ENCODE results near the gene USP32. TPM values are rescaled to one million over a fixed set of nuclear protein-coding genes. Genes with fewer than 3 reads are reported as not detected.
A peak's percentile ranks its signal among the peaks of the same experiment; 100 is the strongest.

Gene USP32
- total and polyA plus RNA-seq, 7 experiments from 2014 or later = 6.6 to 58.1 (median 35.2) TPM

- H3K36me3 Mint-ChIP-seq = peaks cover 0 to 28% (median 7%) of the 10 kb centered on the region in 5 donors
- Histone ChIP-seq H3K4me3 (ENCODE audit: low read length) (no peak overlapping the region), H3K9me3 (ENCODE audit: control insufficient read depth in 2 of 3, low read length in 3 of 3) (no peaks in the 10 kb centered on the region), H3K27ac (ENCODE audit: low read depth, low read length) (no peak overlapping the region), H3K27me3 (ENCODE audit: control insufficient read depth in 2 of 2, insufficient read depth in 2 of 2, low read length in 2 of 2) (no peaks in the 10 kb centered on the region), H3K36me3 (ENCODE audit: control insufficient read depth in 2 of 3, insufficient read depth in 3 of 3, low read length in 3 of 3) (peaks cover 0 to 9% (median 0%) of the 10 kb centered on the region in 3 experiments), H3K4me1 (ENCODE audit: control insufficient read depth in 2 of 2, insufficient read depth in 2 of 2, low read length in 2 of 2) (no peaks in the 10 kb centered on the region)
- H3K9me3 Mint-ChIP-seq = no peaks in the 10 kb centered on the region
- no peak overlapping the region for H3K4me3 Mint-ChIP-seq
- intact Hi-C loops (cut with micrococcal nuclease) = no loop called here
- DNase-seq (no peak), ATAC-seq (no peak)
- POLR2A ChIA-PET = no interaction called here
- CTCF ChIA-PET = no interaction called here
- no peaks in the 10 kb centered on the region for H3K27me3 Mint-ChIP-seq
- H3K4me1 Mint-ChIP-seq = peaks cover 5 to 29% (median 18%) of the 10 kb centered on the region in 7 donors
- no peak overlapping the region for H3K27ac Mint-ChIP-seq
Observed at GRCh38 chr17:60325730-60326524, 66.0 kb downstream of the USP32 start.

- no peak overlapping the region for H3K4me3 Mint-ChIP-seq
- ChIA-PET POLR2A (interaction anchor here (0.7 kb wide), 1 partner anchor 32 kb away, joined by 3 read pairs; no protein-coding TSS in a partner anchor), CTCF (no interaction called here)
- no peak for ATAC-seq
- H3K27ac Mint-ChIP-seq = peak overlapping the region in 1 of 9 donors; percentile 50
- H3K27me3 Mint-ChIP-seq = no peaks in the 10 kb centered on the region
- H3K36me3 Mint-ChIP-seq = peaks cover 0 to 19% (median 6%) of the 10 kb centered on the region in 5 donors
- no peaks in the 10 kb centered on the region for H3K4me1 ChIP-seq (ENCODE audit: control insufficient read depth in 2 of 2, insufficient read depth in 2 of 2, low read length in 2 of 2)
- no peaks in the 10 kb centered on the region for H3K27me3 ChIP-seq (ENCODE audit: control insufficient read depth in 2 of 2, insufficient read depth in 2 of 2, low read length in 2 of 2)
- no peak overlapping the region for H3K4me3 ChIP-seq (ENCODE audit: low read length)
- no peak for DNase-seq
- no peak overlapping the region for H3K27ac ChIP-seq (ENCODE audit: low read depth, low read length)
- intact Hi-C loops (cut with micrococcal nuclease) = no loop called here
- peaks cover 0 to 8% (median 0%) of the 10 kb centered on the region in 3 experiments for H3K36me3 ChIP-seq (ENCODE audit: control insufficient read depth in 2 of 3, insufficient read depth in 3 of 3, low read length in 3 of 3)
- H3K4me1 Mint-ChIP-seq = peaks cover 6 to 34% (median 21%) of the 10 kb centered on the region in 7 donors
- H3K9me3 Mint-ChIP-seq = no peaks in the 10 kb centered on the region
- no peaks in the 10 kb centered on the region for H3K9me3 ChIP-seq (ENCODE audit: control insufficient read depth in 2 of 3, low read length in 3 of 3)
Observed at GRCh38 chr17:60323754-60324153, 68.2 kb downstream of the USP32 start.

DNA sequence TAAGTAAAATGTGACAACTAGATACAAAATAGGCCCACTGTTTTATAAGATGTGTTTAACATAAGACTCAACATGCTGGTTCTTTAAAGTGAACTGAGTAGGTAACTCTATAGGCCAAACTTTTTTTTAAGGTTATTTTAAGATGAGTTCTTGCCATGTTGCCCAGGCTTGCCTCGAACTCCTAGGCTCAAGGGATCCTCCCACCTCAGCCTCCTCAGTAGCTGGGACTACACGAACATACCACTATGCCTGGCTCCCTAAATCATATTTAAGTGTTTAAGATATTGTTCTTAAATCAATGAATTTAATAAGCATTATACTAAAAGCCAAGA is 69.9 kb downstream of the USP32 start:
- CTCF ChIA-PET = no interaction called here
- Histone ChIP-seq H3K27ac (ENCODE audit: low read depth, low read length) (no peak overlapping the region), H3K4me3 (ENCODE audit: low read length) (no peak overlapping the region), H3K9me3 (ENCODE audit: control insufficient read depth in 2 of 3, low read length in 3 of 3) (no peaks in the 10 kb centered on the region), H3K4me1 (ENCODE audit: control insufficient read depth in 2 of 2, insufficient read depth in 2 of 2, low read length in 2 of 2) (no peaks in the 10 kb centered on the region), H3K36me3 (ENCODE audit: control insufficient read depth in 2 of 3, insufficient read depth in 3 of 3, low read length in 3 of 3) (no peaks in the 10 kb centered on the region), H3K27me3 (ENCODE audit: control insufficient read depth in 2 of 2, insufficient read depth in 2 of 2, low read length in 2 of 2) (no peaks in the 10 kb centered on the region)
- POLR2A ChIA-PET = no interaction called here
- DNase-seq (no peak), ATAC-seq (no peak)
- intact Hi-C loops (cut with micrococcal nuclease) = no loop called here
- no peak overlapping the region for H3K27ac Mint-ChIP-seq
- no peaks in the 10 kb centered on the region for H3K9me3 Mint-ChIP-seq
- H3K36me3 Mint-ChIP-seq = peaks cover 0 to 11% (median 5%) of the 10 kb centered on the region in 5 donors
- peaks cover 8 to 38% (median 19%) of the 10 kb centered on the region in 7 donors for H3K4me1 Mint-ChIP-seq
- H3K27me3 Mint-ChIP-seq = no peaks in the 10 kb centered on the region
- H3K4me3 Mint-ChIP-seq = no peak overlapping the region

DNA sequence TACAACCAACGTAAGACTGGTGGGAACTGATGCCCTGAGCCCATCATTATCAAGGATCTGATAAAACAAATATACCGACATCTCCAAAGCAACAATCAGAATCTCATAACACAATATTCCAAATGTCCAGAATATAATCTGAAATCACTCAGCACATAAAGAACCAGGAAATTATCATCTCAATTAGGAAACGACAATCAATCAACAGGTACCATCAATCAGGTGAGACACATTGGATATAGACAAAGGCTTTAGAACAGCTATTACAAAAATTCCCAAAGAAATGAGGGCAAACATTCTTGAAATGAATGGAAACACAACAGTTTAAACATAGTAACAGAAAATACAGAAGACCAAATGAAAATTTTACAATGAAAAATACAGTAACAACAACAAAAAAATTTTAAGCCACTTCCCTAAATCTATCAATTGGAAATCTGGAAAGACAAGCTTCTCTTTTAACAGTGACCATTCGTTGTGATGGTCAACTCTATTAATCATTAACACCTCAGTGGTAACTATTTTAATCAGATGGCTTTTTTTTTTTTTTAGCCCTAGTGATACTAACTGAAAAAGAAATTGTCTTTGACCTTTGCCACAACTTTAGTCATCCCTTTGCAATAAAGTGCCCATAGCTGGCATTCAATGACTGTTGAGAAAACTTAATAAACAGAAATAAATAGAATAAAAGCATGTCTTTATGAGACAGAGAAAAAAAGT is 70.4 kb downstream of the USP32 start:
- Mint-ChIP-seq H3K27ac (peak overlapping the region in 1 of 9 donors; percentile 10), H3K9me3 (no peaks in the 10 kb centered on the region), H3K27me3 (no peaks in the 10 kb centered on the region), H3K4me3 (no peak overlapping the region), H3K36me3 (peaks cover 0 to 12% (median 0%) of the 10 kb centered on the region in 5 donors), H3K4me1 (peaks cover 6 to 33% (median 19%) of the 10 kb centered on the region in 7 donors)
- Histone ChIP-seq H3K36me3 (ENCODE audit: control insufficient read depth in 2 of 3, insufficient read depth in 3 of 3, low read length in 3 of 3) (no peaks in the 10 kb centered on the region), H3K9me3 (ENCODE audit: control insufficient read depth in 2 of 3, low read length in 3 of 3) (no peaks in the 10 kb centered on the region), H3K4me3 (ENCODE audit: low read length) (no peak overlapping the region), H3K4me1 (ENCODE audit: control insufficient read depth in 2 of 2, insufficient read depth in 2 of 2, low read length in 2 of 2) (no peaks in the 10 kb centered on the region), H3K27me3 (ENCODE audit: control insufficient read depth in 2 of 2, insufficient read depth in 2 of 2, low read length in 2 of 2) (no peaks in the 10 kb centered on the region), H3K27ac (ENCODE audit: low read depth, low read length) (no peak overlapping the region)
- ChIA-PET POLR2A (no interaction called here), CTCF (no interaction called here)
- ATAC-seq (no peak), DNase-seq (no peak)
- intact Hi-C loops (cut with micrococcal nuclease) = no loop called here

GRCh38 chr17:60318830-60319229 is 73.1 kb downstream of the USP32 start:
- no peak overlapping the region for H3K4me3 Mint-ChIP-seq
- DNase-seq = no peak
- H3K36me3 Mint-ChIP-seq = peaks cover 0 to 13% (median 4%) of the 10 kb centered on the region in 5 donors
- H3K27ac Mint-ChIP-seq = no peak overlapping the region
- no peaks in the 10 kb centered on the region for H3K9me3 ChIP-seq (ENCODE audit: control insufficient read depth in 2 of 3, low read length in 3 of 3)
- H3K9me3 Mint-ChIP-seq = no peaks in the 10 kb centered on the region
- intact Hi-C loops (cut with micrococcal nuclease) = no loop called here
- H3K27ac ChIP-seq (ENCODE audit: low read depth, low read length) = no peak overlapping the region
- POLR2A ChIA-PET = interaction anchor here (0.8 kb wide), 1 partner anchor 120 kb away, joined by 5 read pairs; no protein-coding TSS in a partner anchor
- H3K4me1 Mint-ChIP-seq = peaks cover 14 to 40% (median 25%) of the 10 kb centered on the region in 7 donors
- no peak overlapping the region for H3K4me3 ChIP-seq (ENCODE audit: low read length)
- CTCF ChIA-PET = no interaction called here
- H3K27me3 Mint-ChIP-seq = no peaks in the 10 kb centered on the region
- no peak for ATAC-seq
- no peaks in the 10 kb centered on the region for H3K36me3 ChIP-seq (ENCODE audit: control insufficient read depth in 2 of 3, insufficient read depth in 3 of 3, low read length in 3 of 3)
- H3K27me3 ChIP-seq (ENCODE audit: control insufficient read depth in 2 of 2, insufficient read depth in 2 of 2, low read length in 2 of 2) = no peaks in the 10 kb centered on the region
- no peaks in the 10 kb centered on the region for H3K4me1 ChIP-seq (ENCODE audit: control insufficient read depth in 2 of 2, insufficient read depth in 2 of 2, low read length in 2 of 2)

GRCh38 chr17:60318326-60318725 is 73.6 kb downstream of the USP32 start:
- no peaks in the 10 kb centered on the region for H3K27me3 ChIP-seq (ENCODE audit: control insufficient read depth in 2 of 2, insufficient read depth in 2 of 2, low read length in 2 of 2)
- no peaks in the 10 kb centered on the region for H3K9me3 ChIP-seq (ENCODE audit: control insufficient read depth in 2 of 3, low read length in 3 of 3)
- ChIA-PET POLR2A (interaction anchor here (0.8 kb wide), 1 partner anchor 119 kb away, joined by 5 read pairs; no protein-coding TSS in a partner anchor), CTCF (no interaction called here)
- DNase-seq (no peak), ATAC-seq (no peak)
- no peaks in the 10 kb centered on the region for H3K9me3 Mint-ChIP-seq
- no peaks in the 10 kb centered on the region for H3K4me1 ChIP-seq (ENCODE audit: control insufficient read depth in 2 of 2, insufficient read depth in 2 of 2, low read length in 2 of 2)
- H3K27ac Mint-ChIP-seq = peak overlapping the region in 1 of 9 donors; percentile 43
- no peaks in the 10 kb centered on the region for H3K27me3 Mint-ChIP-seq
- no peak overlapping the region for H3K27ac ChIP-seq (ENCODE audit: low read depth, low read length)
- H3K4me1 Mint-ChIP-seq = peaks cover 18 to 40% (median 25%) of the 10 kb centered on the region in 7 donors
- no peak overlapping the region for H3K4me3 ChIP-seq (ENCODE audit: low read length)
- intact Hi-C loops (cut with micrococcal nuclease) = no loop called here
- no peaks in the 10 kb centered on the region for H3K36me3 ChIP-seq (ENCODE audit: control insufficient read depth in 2 of 3, insufficient read depth in 3 of 3, low read length in 3 of 3)
- H3K36me3 Mint-ChIP-seq = peaks cover 0 to 13% (median 9%) of the 10 kb centered on the region in 5 donors
- H3K4me3 Mint-ChIP-seq = no peak overlapping the region
